Measurements from ENCODE around the gene LRRC23.
"Not testable (repeated sequence)": the region's sequence is repeated elsewhere in the genome, so short reads cannot be mapped to it uniquely, and the experiment has no call there.

LRRC23 gene

GRCh38 chr12:6872073-6873048, 32.3 kb upstream of the LRRC23 start:
- peak; percentile 73 for DNase-seq (ENCODE audit: low read depth)

- DNase-seq (ENCODE audit: low read depth): peak; percentile 99
Measured at GRCh38 chr12:6873094-6874014, 31.3 kb upstream of the LRRC23 start, which contains the start of gene SPSB2. TSS of gene SPSB2 (minus strand) at chr12:6873303. CDS start at chr12:6872901, 402 bp downstream.

GRCh38 chr12:6874015-6874368, 30.6 kb upstream of the LRRC23 start:
- not testable (repeated sequence) for DNase-seq (ENCODE audit: low read depth)

GRCh38 chr12:6879824-6880223, 24.8 kb upstream of the LRRC23 start:
- not testable (repeated sequence) for DNase-seq (ENCODE audit: low read depth)

- no peak for DNase-seq (ENCODE audit: low read depth)
Measured at GRCh38 chr12:6883252-6883651, 21.4 kb upstream of the LRRC23 start.

- DNase-seq (ENCODE audit: low read depth): no peak
Measured at GRCh38 chr12:6883683-6884082, 20.9 kb upstream of the LRRC23 start.

GRCh38 chr12:6884539-6884938, 20.1 kb upstream of the LRRC23 start:
- no peak for DNase-seq (ENCODE audit: low read depth)

- not testable (repeated sequence) for DNase-seq (ENCODE audit: low read depth)
Measured at GRCh38 chr12:6886206-6886999, 18.2 kb upstream of the LRRC23 start.

- DNase-seq (ENCODE audit: low read depth): no peak
Measured at GRCh38 chr12:6887460-6887859, 17.2 kb upstream of the LRRC23 start.

- no peak for DNase-seq (ENCODE audit: low read depth)
Measured at GRCh38 chr12:6888360-6888759, 16.3 kb upstream of the LRRC23 start.

GRCh38 chr12:6888794-6889193, 15.8 kb upstream of the LRRC23 start:
- not testable (repeated sequence) for DNase-seq (ENCODE audit: low read depth)

GRCh38 chr12:6889775-6890573, 14.6 kb upstream of the LRRC23 start:
- DNase-seq (ENCODE audit: low read depth): not testable (repeated sequence)

- peak; percentile 98 for DNase-seq (ENCODE audit: low read depth)
Measured at GRCh38 chr12:6890789-6891645, 13.6 kb upstream of the LRRC23 start.

GRCh38 chr12:6891646-6892001, 13.0 kb upstream of the LRRC23 start:
- DNase-seq (ENCODE audit: low read depth): no peak

- DNase-seq (ENCODE audit: low read depth): not testable (repeated sequence)
Measured at GRCh38 chr12:6892683-6893082, 11.9 kb upstream of the LRRC23 start.

GRCh38 chr12:6894321-6894720, 10.3 kb upstream of the LRRC23 start:
- no peak for DNase-seq (ENCODE audit: low read depth)

- DNase-seq (ENCODE audit: low read depth): no peak
Measured at GRCh38 chr12:6896846-6897435, 7.7 kb upstream of the LRRC23 start.

- no peak for DNase-seq (ENCODE audit: low read depth)
Measured at GRCh38 chr12:6899427-6899826, 5.2 kb upstream of the LRRC23 start.

GRCh38 chr12:6899837-6900519, 4.6 kb upstream of the LRRC23 start:
- no peak for DNase-seq (ENCODE audit: low read depth)

Measured in activated T-helper 1 cell treated with Interleukin-2 at 50 U/mL for 16 hours (primary cell).